Non-pigmented ciliary epithelial cell (primary cell): ENCODE results near the gene HOXB1.
"Not testable (repeated sequence)": the region's sequence is repeated elsewhere in the genome, so short reads cannot be mapped to it uniquely, and the experiment has no call there.

ENCODE experiments used
- DNase-seq: peaks from one replicate; pipeline ENCODE4 v3.0.0-alpha.2; 2010; ENCODE audit warnings: low read depth

The HOXB1 gene

DNA sequence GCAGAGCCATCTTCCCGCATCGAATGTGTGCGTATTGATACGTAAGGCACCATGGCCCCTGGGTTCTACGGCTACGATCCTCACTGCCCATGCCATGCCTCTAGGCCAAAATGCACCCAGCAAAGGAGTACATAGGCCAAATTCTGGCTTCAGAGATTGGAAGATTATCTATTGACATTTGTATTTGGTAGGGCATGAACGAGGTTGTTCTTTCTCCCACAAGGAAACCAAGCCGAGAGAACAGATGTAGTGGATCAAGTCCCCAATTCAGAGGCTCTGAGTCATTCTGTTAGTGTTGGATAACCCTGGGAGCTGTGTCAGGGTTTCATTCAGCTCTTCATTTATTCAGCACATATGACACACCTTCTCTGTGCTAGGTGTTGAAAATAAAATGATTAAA lies 36.5 kb downstream of the HOXB1 start:
- no peak for DNase-seq

GRCh38 chr17:48492401-48493298 lies 38.2 kb downstream of the HOXB1 start:
- no peak for DNase-seq

DNA sequence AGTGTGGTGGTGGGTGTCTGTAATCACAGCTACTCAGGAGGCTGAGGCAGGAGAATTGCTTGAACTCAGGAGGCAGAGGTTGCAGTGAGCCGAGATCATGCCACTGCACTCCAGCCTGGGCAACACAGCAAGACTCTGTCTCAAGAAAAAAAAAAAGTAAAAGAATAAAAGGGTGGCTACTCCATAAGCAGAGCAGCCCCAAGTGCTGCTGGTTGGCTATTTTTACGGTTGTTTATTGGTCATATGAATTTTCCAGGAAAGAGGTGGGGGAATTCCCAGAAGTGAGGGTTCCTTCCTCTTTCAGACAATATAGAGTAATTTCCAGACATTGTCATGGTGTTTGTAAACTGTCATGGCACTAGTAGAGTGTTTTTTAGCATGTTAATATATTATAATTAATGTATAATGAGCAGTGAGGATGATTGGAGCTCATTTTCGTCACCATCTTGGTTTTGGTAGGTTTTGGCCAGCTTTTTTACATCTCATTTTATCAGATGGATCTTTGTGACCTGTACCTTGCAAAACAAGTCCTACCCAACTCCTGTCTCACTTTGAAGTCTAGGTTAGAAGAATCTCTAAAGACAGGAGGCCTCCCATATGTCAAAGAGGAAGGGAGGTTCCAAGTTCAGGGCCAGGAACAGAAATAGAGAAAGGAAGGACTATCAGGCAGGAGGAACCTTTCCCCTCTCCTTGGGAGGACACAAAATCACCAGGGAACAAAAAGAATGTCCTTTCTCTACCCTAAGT lies 39.1 kb downstream of the HOXB1 start:
- no peak for DNase-seq

- no peak for DNase-seq
Measured at GRCh38 chr17:48490451-48490892, 40.3 kb downstream of the HOXB1 start.

DNA sequence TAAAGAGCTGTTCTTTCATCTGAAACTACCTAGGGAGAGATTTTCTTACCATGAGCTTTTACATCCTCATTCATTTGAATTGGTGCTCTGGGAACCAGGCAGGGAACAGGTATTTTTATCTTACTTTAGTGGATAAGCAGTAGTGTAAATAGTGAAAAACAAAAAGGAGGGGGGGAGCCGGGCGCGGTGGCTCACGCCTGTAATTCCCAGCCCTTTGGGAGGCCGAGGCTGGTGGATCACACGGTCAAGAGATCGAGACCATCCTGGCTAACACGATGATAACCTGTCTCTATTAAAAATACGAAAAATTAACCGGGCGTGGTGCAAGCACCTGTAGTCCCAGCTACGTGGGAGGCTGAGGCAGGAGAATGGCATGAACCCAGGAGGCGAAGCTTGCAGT lies 41.0 kb downstream of the HOXB1 start:
- no peak for DNase-seq

- DNase-seq, result no peak
Measured at GRCh38 chr17:48488548-48489106, 42.2 kb downstream of the HOXB1 start.

- DNase-seq, result no peak
Measured at GRCh38 chr17:48487221-48487620, 43.6 kb downstream of the HOXB1 start.

DNA sequence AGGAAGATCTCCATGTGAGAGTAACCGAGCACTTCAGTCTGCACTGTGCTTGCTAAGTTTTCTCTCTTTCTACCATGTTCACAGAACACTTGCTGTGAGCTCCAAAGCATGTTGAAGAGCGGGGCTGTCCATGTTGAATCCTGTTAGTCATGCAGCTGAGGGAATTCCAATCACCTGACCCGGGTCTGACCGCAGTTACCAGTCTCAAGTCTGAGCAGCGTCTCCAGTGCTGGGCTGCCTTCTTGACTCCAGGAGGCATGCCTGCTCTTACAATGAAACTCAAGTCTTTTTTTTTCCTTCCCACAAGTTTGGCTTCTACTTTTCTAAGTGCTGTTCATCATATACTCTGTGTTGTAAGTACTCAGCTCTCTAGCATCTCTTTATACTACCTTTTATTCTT lies 44.3 kb downstream of the HOXB1 start:
- peak; percentile 99 for DNase-seq

GRCh38 chr17:48484850-48485249 lies 46.0 kb downstream of the HOXB1 start:
- DNase-seq, result no peak

DNA sequence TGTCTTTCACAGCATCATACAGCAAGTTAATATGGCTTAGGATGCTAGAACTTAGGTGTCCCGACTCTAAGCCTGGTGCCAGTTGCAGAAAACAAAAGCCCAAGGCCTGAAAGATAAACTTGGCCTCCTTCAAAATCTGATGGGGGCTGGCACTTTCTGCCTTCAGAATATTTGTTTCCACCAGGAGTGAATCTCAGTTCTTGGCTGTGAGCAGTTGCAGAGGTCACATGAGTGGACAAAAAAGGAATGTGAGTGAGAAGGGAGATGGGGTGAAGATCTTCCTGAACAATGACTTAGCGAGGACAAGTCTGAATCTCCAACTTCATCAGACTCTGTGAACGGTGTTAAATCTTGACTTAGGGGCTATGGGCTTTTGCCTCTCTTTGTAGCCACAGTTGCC lies 46.6 kb downstream of the HOXB1 start:
- no peak for DNase-seq

DNA sequence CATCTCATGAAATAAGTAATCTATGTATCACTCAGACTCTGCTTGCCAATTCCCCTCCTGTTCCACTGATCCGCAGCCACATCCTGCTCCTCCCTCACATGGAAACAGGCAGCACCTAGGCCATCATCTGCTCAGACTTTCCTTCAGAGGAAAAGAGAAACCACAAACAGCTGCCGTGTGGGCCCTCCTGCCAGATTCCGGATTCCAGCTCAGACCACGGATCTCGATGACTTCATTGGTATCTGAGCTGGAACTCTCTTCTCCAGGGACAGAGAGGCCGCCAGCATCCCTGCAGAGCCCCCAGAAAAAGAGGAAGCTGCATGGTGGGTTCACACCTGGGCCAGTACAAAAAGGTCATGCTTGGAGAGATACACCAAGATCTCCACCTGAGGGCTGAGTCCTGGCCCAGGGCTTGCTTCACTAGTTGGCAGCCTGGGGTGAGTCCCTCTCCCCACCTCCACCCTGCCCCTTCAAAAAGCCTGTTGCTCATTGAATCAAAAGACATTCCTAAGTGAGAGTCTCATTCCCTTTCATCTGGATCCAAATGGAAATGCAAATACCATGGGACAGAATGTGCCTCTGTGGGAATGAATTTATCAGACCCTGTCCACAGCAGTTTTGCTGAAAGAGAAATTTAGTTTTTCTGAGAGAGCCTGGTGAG lies 47.2 kb downstream of the HOXB1 start:
- peak; percentile 99 for DNase-seq

DNA sequence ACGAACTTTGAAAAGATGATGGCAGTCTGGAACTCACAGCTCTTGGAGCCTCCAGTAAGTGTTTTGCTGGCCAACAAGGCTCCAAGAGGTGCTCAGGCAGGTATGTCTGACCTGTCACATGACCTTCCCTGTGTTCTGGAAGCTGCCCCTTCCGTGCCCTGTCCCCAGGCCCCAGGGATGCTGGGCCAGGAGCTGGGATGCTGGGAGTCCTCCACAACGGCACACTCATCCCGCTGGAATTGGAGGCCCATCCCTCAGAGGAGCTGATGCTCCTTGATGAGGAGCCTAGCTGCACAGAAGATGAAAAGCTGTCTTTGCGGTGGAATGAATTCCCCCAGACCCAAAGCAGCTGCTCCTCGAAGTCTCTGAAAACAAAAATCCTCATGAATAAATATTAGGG lies 47.8 kb downstream of the HOXB1 start:
- DNase-seq, result no peak

- DNase-seq, result not testable (repeated sequence)
Measured at GRCh38 chr17:48482301-48482700, 48.5 kb downstream of the HOXB1 start.

DNA sequence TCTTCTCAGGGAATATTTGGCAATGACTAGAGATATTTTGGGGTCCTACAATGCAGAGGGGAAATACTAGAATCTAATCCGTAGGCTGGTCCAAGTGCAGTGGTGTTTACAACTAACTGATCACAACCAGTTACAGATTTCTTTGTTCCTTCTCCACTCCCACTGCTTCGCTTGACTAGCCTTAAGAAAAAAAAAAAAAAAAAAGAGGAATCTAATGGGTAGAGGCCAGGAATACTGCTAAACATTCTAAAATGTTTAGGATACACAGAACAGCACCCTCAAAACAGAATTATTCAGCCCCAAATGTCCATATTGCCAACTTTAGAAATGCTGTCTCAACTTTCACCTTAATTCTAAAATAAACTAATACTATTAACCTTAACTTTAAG lies 51.8 kb downstream of the HOXB1 start:
- DNase-seq, result no peak
